Stimulated activated CD4-positive, alpha-beta T cell treated with anti-CD3 and anti-CD28 coated beads, Interleukin-4, amount 100 ng/mL, for 1 hour (primary cell): Measurements from ENCODE around the gene ACTN1.
A peak's percentile ranks its signal among the peaks of the same experiment; 100 is the strongest.

Source experiments
- DNase-seq: peaks from one replicate; pipeline ENCODE4 v3.0.0-alpha.2; 2020

Gene ACTN1

GRCh38 chr14:68968051-68968450 is 11.1 kb downstream of the ACTN1 start:
- DNase-seq: peak; percentile 42

- no peak for DNase-seq
Measured at GRCh38 chr14:68967459-68967940, 11.6 kb downstream of the ACTN1 start.

DNA sequence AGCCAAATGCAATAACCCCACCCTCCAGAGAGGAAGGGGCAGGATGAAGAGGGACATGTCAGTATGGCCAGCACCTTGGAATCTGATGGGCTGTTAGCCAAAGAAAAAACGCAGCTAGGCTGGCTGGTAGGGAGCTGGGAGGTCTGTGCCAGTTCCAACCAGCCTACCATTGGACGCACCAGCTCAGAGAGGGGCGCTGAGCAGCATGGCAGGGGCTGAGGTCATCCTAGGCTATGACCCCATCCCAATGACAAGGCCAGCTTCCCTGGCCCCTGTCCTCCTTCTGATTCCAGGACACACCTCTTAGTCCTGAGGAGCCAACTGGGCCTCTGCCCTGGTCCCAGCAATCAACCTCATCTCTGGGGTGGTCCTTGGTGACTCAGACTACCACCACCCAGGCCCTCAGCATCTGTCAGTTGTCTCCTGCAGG is 12.2 kb downstream of the ACTN1 start:
- DNase-seq: no peak

DNA sequence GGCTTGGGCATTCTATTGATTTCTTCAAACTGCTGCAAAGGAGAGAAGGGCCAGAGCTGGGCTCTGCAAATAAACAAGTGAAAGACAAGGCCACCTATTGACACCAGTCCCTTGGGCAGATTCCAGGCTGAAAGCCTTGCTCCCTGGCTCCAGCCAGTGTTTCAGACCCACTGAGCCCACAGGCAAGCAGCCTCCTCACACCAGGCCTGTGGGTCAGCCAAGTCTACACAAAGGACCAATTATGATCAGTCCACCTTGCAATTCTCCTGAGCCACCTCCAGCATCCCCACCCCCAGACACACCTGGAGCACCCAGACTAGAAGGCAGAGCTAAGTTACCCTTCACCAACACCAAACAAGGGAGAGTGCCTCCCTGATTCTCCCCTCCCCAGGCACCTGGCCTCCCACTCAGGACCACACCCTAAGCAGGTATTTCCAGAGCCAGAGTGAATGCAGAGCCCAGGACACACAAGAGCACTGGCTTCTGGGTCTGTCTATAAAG is 13.8 kb downstream of the ACTN1 start:
- DNase-seq: no peak

- DNase-seq: no peak
Measured at GRCh38 chr14:68964300-68965093, 14.6 kb downstream of the ACTN1 start.

GRCh38 chr14:68962681-68963080 is 16.4 kb downstream of the ACTN1 start:
- no peak for DNase-seq

- no peak for DNase-seq
Measured at GRCh38 chr14:68961781-68962584, 17.1 kb downstream of the ACTN1 start.

GRCh38 chr14:68961361-68961760 is 17.7 kb downstream of the ACTN1 start:
- no peak for DNase-seq

DNA sequence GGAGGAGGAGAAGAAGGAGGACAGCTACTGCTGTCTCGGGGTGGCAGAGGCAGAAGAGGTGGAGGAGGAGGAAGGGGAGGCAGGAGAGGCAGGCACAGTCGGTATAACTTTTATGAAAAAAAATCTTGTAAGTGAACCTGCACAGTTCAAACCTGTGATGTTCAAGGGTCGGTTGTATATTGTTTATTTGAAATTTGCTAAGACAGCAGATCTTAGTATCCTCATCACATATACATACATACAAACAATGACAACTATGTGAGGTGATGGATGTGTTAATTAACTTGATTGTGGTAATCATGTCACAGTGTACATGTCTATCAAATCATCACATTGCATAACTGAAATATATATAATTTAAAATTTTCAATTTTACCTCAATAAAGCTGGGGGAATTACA is 19.0 kb downstream of the ACTN1 start:
- DNase-seq: no peak

- DNase-seq: no peak
Measured at GRCh38 chr14:68959035-68959434, 20.1 kb downstream of the ACTN1 start.

DNA sequence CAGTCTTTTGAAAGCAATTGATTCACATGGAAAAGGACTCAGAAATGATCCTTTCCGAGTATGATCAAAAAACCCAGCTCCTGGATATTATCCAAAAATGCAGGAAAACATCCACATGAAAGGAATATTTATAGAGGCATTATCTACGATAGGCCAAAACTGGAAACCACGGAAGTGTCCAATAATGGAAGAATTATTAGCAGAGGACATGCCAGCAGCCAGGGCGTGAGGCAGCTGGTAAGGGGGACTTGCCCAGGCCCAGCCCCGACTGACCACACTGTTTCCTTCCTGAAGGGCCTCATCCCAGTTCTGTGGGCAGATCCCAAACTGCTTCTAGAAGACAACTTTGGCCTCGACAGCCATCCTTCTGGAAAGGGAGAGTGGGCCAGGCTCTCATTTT is 20.5 kb downstream of the ACTN1 start:
- no peak for DNase-seq

DNA sequence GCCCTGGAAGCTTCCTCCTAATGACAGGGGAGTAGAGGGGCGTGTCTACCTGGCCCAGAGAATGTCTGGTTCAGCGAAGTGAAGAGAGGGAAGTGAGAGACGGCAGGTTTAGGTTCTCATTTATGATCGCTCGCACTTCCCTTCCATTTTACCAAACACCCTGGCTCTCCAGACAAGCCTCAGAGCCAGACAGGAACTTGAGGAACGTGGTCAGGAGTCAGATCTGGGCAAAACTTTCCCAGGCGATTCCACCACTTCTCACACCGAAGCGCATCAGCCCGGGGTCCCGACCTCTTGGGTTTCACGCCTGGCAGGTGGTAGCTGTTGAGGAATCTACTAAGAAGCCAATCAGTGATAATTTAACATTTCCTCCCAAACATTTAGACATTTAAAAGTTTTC is 21.3 kb downstream of the ACTN1 start:
- DNase-seq: no peak

- no peak for DNase-seq
Measured at GRCh38 chr14:68956724-68957123, 22.4 kb downstream of the ACTN1 start.

DNA sequence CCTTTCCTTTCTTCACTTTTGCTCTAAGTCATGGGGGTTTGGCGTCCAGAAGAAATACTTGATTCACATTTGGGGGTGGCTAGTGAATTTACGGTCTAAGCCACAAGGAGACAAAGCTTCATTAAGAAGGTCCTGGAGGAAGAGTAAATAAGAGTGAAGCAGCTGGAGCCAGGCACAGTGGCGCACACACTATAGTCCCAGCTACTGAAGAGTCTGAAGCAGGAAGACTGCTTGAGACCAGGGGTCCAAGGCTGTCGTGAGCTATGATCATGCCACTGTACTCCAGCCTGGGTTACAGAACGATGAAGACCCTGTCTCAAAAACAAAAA is 23.3 kb downstream of the ACTN1 start:
- no peak for DNase-seq

DNA sequence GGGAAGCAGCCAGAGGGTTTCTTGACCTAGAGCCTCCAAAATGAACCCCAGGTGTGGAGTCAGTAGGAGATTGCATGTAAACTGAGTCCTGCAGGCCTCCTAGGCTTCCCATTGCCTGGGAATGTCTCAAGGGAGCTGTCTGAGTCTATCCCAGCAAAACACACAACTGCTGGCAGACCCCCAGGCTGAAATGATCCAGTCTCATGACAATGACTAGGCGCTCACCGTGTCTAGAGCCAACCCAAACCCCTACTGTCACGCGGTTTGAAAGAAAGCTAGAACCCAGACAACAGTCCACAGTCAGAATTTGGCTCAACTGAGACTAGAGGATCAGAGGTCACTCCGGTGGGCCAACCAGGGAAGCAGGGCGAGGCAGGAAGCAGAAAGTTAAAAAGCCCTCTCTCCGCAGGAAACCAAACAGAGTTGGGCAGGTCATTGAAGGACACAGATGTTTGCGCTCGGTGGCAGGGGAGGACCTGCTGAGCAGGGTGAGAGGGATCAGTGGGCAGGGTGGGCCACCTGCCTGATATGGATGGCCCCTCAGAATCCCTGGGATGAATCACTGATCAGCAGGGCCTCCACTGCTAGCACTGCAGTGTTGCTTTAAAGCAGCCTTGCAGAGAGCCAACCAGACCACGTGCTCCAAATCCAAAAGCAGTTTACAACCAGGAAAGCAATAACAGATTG is 23.8 kb downstream of the ACTN1 start:
- DNase-seq: no peak

GRCh38 chr14:68953196-68953555 is 25.9 kb downstream of the ACTN1 start:
- no peak for DNase-seq

DNA sequence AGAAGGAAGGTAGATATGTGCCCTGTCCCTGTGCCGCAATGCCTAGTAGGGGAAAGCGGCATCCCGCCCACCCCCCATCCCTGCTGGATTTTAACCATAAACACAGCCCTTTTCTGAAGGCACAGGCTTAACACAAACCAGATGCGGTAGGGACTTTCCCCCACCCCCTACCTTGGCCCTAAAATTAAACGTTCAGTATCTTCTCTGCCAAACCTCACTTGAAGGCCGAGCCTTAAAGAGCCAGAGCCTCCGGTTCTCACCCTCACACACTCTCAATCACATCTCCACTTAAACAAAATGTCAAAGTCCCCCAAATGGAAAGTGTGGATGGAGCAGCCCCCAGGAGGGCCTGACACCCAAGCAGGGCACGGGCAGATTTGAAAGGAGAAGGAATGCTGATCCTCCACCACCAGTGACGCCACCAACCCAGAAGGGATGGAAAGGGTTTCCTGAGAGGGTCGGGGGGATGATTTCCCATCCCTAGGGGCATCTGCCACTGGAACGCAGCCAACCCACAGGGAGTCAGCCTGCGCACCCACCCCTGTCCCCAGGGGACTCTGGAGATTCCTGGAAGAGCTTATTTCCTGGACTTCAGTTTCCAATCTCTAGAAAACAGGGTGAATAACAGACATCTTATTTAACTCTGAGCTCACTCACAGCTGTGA is 26.4 kb downstream of the ACTN1 start:
- no peak for DNase-seq

GRCh38 chr14:68951800-68952530 is 27.1 kb downstream of the ACTN1 start:
- no peak for DNase-seq

DNA sequence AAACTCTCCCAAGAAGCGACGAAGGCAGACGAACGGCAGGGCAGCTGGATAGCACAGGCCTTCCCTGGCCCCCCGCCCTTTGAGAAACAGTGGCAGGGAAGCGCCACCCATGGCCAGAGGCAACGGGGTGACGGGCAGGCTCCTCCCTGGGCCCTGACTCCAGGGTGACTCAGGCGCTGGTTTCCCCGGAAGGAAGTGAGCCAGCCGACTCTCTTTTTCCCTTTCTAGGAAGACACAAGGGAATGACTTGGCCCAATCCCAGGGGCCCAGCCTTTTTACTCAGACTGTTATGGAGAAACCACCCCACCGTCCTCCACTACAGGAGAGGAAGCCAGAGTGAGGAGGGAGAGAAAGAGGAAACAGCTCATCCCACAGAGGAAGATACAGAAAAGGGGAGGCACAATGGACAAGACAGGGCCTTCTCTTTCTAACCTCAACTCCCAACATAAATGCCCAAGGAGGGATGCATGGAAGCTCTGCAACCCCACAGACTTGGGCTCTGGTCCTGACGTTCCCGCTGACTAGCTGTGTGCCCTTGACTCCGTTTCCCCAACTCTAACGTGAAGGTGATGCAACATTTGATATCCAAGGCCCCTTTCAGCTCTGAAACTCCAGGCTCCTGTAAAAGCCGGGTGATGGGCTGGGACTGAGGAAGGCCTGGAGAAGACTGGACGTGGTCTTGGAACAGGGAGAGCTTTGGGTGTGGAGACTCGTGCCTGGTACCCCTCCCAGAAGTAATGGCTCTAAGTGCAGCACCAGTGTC is 27.9 kb downstream of the ACTN1 start:
- DNase-seq: no peak

DNA sequence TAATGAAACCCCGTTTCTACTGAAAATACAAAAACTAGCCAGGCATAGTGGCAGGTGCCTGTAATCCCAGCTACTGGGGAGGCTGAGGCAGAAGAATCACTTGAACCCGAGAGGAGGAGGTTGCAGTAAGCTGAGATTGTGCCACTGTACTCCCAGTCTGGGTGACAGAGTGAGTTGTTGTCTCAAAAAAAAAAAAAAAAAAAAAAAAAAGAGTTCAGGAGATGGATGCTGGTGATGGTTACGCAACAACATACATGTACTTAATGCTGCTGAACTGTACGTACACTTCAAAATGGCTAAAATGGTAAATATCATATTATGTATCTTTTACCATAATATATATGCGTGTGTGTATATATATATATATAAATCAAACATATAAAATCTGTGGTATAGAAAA is 29.0 kb downstream of the ACTN1 start:
- DNase-seq: no peak

- DNase-seq: no peak
Measured at GRCh38 chr14:68949601-68949965, 29.5 kb downstream of the ACTN1 start.
